ENCODE results near the gene CTSH.

DNA sequence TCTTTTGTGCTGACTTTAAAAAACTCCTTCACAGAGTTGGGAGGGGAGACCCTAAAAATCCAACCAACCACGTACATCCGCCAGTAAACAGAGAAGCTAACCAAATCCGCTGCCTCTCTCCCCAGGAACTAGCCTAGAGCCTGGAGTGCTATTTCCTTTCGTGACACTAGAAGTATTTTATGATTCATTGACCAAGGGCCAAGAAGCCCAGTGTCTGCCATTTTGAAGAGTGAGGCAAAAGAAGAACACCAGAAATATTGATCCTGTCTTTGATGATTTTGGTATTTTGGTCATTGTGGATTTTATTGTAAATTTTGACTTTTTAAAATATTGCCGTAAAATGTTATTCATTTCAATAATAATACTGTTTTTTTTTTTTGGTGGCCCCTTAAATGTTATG is 10.5 kb upstream of the CTSH start:
- TF ChIP-seq, protein P1, sequence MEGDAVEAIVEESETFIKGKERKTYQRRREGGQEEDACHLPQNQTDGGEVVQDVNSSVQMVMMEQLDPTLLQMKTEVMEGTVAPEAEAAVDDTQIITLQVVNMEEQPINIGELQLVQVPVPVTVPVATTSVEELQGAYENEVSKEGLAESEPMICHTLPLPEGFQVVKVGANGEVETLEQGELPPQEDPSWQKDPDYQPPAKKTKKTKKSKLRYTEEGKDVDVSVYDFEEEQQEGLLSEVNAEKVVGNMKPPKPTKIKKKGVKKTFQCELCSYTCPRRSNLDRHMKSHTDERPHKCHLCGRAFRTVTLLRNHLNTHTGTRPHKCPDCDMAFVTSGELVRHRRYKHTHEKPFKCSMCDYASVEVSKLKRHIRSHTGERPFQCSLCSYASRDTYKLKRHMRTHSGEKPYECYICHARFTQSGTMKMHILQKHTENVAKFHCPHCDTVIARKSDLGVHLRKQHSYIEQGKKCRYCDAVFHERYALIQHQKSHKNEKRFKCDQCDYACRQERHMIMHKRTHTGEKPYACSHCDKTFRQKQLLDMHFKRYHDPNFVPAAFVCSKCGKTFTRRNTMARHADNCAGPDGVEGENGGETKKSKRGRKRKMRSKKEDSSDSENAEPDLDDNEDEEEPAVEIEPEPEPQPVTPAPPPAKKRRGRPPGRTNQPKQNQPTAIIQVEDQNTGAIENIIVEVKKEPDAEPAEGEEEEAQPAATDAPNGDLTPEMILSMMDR (IDR thresholded peaks at IDR 0.05): no peak
- TF ChIP-seq POLR2A (IDR thresholded peaks at IDR 0.05) (no peak), POLR2AphosphoS5 (IDR thresholded peaks at IDR 0.05) (no peak), EP300 (IDR thresholded peaks at IDR 0.05) (no peak)

Data from gastroesophageal sphincter (tissue), 3 donors.